ENCODE data around the gene CNTN1.
"Not testable (repeated sequence)": the region's sequence is repeated elsewhere in the genome, so short reads cannot be mapped to it uniquely, and the experiment has no call there.

The CNTN1 gene

DNA sequence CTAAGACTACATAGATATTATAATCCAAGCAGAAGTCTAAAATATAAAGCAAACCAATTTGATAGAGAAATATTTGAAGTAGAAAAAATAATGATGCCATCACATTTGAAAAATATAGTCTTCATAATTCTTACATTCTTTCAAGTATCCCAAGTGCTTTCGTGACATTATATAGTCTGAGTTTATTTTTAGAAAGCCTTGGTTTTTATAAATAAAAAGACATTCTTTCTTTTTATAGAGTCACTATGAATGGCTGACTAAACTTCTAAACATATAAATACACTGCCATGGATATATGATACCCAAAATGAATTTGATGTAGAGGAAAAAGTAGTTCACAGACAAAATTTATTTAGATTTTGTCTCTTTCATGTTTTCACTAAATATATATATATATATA, 360.8 kb downstream of the CNTN1 start:
- DNase-seq = no peak

DNA sequence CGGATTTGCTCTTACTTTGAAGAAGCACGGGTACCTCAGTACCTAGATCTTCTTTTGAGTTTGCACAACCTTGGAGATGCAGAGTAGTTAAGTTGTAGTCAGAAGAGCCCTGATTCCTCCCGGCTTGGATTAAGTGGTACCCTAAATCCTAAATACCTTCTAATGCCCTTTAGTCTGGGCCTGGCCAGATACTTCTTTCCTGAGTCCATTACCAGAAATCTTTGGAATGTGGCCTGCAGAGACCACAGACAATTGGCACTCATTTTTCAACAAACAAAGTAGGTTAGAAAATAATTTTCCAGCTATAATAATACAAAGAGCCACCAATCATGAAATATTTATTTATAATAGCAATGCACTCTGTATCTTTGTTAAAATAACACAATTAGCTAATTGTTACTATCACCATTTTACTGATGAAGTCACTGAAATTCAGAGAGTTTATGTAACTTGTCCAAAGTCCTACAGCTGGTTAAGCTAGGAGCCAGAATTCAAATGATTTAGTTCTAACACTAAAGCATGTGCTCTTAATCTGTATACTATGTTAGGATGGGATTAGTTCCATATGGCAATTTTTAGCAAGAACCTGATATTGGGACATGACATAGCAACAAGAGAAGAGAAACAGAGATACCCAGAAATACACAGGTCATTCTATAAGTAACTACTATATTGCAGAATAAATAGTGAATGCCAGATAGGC, 363.8 kb downstream of the CNTN1 start:
- no peak for DNase-seq

DNA sequence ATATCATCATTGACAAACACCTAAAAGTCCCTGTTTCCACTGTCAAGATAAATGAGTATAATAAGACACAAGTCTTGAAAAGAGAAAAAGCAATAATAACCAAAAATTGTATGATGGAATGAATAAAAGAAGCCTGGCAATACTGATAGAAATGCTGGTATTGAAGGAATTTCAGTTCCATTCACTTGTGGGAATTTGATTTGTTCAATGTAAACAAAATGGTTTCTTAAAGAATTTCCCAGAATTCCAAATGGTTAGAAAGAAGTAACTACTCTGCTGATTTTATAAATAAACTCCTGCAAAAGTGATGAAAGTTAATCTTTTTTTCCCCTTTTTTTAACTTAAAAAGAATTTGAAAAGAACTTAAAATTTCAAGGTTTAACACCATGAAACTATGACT, 366.0 kb downstream of the CNTN1 start:
- DNase-seq = no peak

DNA sequence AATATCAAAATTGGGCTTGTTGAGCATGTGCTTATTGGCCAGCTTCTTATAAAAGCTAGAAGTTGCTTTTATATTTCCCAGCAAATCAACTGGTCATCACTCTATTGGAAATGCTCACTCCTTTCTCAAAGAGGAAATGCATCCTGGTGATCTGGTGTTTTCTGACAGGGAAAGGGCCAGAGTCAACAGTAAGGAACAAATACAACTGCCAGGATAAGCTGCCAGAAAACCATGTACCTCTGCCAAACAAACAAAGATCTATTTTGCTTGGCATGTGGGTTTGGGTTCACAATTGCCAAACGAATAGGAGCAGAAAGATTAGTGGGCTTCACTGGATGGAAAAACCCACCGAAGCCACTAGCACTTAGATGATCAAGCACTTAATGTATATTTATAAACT, 369.0 kb downstream of the CNTN1 start:
- no peak for DNase-seq

DNA sequence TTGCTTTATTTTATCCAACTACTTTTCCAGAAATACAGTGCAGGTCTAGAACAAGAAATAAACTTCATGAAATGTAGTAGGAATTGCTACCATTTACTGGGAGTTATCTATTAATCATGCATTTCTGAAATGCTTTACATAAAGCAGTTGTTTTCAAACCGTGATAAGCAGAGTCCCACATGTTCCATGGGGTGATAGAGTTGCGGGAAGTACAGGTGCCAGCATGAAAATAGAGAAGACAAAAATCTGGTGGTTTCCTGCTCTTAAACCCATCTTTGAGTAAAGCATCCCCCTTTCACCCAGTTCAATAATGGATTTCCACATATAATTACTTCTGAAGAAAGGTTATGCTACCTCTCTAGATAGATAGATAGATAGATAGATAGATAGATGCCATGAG, 372.2 kb downstream of the CNTN1 start:
- DNase-seq = no peak

DNA sequence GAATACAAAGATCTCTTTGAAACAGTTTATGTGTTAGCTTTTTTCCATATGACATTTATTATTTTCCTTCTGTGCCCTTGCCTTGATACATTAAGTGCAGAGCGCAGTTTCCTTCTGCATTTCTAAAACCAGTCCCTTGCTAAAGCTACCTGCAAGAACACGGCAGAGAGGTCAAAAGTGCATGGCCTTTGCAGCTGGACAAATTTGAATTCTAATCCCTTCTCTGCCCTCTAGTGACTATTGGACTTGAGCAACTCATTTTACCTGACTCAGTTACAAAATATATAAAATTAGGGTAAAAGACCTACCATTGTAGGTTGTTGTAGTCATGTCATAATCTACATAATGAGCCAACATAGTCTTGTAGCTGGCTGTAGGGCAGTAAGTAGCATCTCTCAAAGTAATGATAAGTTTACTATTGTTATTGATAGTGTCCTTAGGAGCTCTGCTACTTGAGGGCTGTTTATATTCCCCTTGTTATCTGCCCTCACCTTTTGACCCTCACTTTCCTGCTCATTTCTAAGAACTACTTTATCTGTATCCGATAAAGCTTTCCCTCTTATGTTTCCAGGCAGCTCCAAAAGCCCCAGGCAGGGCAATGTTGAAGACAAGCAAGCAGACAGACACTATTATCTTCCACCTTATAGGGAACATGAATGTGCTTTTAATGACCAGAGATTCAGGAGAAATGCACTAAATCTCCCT, 375.9 kb downstream of the CNTN1 start:
- no peak for DNase-seq

DNA sequence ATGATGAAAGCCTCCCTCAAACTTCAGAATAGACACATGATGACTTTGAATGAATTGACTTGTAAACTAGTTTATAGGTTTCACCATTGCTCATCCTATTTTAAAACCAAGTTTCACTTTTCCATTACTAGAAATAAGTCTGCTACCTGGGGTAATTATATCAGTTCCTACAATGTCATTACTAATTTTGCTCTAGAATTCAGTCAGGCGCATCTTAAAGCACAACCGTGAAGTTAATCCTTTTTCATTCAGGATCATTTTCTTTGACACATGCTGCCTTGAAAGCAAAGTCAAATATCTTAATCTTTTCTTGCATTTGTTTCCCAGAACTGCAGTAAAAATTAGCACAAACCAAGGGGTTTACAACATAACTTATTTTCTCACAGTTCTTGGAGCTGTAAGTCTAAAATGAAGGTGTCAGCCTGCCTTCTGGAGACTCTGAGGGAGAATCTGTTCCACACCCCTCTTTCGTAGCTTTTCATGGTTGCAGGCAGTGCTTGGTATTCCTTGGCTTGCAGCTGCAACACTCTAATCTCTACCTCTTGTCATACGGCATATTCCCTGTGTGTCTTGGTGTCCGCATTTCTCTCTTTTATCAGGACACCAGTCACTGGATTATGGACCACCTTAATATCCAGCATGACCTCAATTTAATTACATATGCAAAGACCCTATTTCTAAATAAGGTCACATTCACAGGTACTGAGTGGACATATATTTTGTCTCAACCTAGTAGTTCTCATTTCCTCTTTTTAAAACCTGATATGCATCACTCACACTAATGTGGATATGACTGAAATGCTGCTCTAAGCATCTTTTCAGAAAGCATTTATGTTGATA, 381.6 kb downstream of the CNTN1 start:
- DNase-seq = no peak

DNA sequence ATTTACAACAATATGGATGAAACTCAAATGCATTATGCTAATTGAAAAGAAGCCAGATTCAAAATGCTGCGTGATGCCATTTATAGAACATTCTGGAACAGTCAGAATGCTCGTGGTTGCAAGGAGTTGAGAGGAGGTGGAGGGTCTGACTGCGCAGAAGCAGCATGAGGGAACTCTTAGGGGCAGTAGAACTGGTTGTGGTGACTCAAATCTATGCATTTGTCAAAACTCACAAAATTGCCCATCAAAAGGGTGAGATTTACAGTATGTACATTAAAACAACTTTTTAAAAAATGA, 382.2 kb downstream of the CNTN1 start:
- DNase-seq = no peak

DNA sequence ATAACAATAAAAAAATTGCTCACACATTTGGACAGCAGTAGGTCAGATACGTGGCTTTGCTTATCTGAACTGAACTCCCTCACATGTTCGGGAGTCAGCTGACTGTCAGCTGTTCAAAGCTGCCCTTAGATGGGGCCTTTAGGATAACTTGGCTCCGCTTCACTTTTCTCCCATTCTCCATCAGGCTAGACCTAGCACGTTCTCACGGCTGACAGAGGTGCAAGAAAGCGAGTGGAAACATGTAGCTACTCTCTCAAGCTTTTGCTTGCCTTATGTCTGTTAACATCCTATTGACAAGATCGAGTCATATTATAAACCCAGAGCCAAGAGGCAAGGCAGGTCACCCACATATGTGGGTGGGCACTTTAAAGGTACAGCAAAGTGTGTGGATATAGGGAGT, 383.9 kb downstream of the CNTN1 start:
- no peak for DNase-seq

DNA sequence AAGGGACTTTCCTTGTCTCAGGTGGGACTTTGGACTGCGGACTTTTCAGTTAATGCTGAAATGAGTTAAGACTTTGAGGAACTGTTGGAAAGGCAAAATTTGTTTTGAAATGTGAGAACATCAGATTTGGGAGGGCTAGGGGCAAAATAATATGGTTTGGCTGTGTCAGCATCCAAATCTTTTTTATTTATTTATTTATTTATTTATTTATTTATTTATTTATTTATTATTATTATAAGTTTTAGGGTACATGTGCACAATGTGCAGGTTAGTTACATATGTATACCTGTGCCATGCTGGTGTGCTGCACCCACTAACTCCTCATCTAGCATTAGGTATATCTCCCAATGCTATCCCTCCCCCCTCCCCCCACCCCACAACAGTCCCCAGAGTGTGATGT, 389.0 kb downstream of the CNTN1 start:
- not testable (repeated sequence) for DNase-seq

DNA sequence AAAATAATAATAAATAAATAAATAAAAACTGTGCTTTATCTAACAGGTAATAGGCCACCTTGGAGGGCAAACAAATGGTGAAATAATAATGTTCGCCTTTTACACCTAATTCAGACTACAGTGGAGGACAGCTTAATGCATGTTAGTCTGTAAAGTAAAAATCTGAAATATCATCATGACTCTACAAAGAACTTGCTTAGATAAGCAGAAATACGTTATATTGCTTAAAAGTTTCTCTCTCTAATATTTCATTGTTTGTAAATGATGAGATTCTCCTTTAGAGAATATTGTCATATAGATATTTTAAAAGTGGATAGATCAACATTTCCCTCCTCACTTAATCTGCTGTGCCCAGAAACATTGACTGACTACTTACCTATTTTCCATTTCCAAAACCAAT, 397.2 kb downstream of the CNTN1 start:
- DNase-seq = no peak

DNA sequence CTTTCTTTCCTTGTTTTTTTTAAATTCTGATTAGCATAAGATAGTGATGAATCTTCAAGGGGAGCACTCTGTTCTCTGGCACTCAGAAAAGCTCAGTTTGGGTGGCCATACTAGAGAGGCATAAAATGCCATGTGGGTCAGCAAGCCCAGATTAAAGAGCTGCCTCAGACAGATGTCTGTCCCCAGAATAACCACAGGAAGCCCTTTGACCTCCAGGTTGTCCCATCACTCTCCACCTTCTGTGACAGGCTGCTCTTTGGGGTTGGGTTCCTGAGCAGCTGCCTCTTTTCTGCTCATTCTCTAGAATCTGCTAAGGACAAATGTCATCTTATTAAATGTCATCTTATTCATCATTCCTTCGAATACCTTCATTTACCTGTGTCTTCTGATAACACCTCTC, 399.9 kb downstream of the CNTN1 start:
- no peak for DNase-seq

DNA sequence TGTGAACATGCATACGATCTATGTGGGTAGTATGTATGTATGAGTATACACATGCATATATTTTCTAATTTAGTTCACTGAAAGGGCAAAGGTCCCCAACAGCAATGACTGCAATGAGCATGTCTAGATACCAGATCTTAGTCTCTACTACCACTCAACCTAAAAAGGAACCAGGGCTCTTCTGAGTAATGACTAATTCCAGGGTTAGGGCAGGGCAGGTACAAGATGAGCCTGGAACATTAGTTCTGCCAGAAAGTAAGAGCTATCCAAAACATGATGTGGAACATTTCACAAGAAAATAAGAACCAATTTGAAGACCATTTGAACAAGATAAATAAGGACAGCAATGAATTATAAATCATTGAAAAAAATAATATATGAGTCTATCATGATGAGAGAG, 404.6 kb downstream of the CNTN1 start:
- DNase-seq = no peak

DNA sequence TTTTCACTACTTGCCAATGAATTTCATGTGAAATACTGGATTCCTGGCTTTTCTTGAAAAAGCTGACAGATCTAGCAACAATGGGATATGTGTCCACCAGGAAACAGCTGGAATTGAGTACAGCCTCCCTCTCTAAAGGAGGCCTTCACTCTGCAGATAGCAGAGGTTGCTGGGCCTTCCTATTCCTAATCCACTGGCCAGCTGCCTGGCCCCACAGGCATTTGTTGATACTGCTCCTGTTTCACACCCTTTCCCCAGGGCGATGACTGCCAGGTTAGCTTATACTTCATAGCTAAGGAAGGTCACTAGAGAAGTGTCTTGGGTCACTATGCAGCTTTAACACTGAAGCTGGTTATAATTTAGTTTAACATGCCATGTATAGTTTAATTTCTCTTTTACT, 408.3 kb downstream of the CNTN1 start:
- no peak for DNase-seq

DNA sequence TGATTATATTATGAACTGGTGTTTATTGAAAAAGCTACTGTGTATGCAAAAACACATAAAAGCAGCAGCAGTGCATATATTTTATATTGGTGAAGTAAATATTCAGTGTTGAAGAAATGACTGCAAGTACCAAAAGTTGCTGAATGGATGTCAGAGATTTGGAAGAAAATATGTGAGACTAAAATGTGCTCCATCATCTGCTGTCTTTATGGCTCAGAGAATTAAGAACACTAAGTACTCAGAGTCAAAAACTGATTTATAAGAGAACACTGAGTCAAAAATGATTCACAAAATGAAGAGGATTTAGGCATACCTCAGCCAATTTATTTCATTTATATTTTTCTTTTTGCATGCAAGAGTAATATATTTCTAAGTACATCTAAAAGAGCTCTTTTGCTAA, 409.6 kb downstream of the CNTN1 start:
- no peak for DNase-seq

DNA sequence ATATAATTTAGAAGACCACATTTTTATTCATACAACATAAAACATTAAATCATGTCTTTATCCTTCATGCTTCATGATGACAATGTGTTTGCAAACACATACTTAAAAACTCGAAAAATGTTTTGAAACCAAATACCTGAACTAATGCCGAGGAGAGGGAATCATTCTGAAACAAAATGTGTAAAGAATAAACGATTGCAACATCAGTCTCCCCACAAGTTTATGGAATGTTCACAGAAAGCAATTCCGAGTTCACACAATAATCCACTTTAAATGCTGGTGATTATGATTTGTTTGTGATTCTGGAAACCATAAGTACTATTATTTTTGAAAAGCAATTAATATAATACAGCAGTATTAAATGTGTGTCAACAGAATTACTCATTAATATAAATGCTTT, 411.4 kb downstream of the CNTN1 start:
- DNase-seq = no peak

DNA sequence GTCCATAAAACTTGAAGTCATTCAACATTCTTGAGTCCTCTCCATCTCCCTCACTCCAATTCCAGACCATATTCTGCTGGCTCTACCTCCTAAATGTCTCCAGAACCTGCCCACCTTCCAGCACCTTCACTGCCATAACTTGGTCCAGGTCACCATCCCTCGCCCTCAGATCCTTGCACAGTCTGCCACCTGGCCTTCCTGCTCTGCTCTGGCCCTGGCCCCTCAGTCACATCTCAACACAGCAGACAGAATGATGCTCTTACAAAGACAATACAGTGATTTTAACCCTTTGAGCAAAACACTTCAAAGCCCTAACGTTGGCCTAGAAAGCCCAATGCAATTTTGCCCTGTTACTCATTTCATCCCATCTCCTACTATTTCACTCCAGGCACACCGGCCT, 414.1 kb downstream of the CNTN1 start:
- DNase-seq = no peak

DNA sequence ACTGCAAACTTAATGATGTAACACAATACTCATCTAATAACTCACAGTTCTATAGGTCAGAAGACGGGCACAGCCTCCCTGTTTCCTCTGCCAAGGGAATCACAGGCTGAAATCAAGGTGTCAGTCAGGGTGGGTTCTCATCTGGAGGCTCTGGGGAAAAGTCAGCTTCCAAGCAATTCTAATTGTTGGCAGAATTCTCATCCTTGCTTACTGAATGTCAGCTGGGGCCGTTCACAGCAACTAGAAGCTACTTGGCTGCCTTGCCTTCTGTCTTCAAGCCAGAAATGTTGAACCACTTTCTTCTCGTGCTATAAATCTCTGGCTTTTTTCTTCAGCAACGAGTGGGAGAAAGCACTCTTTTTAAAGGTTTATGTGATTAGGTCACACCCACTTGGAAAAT, 415.8 kb downstream of the CNTN1 start:
- DNase-seq = no peak

DNA sequence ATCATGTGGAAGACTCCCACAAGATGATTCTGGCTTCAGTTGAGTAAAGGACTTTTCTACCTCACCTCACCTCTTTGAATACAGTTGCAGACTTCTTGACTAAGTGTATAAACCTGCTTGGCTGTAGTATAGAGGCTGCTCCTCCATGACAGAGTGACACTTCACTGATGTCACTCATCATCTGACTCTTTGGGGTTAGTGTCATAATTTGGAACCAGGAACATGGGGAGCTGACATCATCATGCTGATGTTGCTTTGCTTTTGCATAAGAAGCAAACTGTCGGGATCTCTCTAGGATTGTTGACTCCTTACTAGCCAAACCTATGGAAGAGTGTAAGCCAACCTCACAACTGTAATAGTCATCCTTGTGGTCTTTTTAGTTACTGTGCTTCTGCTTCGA, 420.7 kb downstream of the CNTN1 start:
- DNase-seq = no peak

DNA sequence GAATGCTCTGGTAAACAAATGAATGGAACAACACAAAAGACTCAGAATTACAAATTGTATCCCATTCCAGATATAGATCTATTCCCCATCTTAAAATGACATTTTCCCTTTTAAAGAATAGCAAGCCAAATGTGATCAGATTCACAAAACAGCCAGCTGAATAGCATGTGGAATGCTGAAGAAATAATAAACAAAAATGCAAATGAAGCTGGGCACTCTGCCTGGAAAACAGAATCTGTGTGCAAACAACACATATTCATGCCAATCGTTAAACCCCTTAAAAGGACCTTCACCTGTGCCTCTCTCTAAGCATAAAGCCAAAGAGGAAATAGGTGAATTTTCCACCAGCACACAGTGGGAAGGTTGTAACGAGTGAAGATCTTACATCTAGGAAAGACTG, 428.0 kb downstream of the CNTN1 start:
- no peak for DNase-seq

DNA sequence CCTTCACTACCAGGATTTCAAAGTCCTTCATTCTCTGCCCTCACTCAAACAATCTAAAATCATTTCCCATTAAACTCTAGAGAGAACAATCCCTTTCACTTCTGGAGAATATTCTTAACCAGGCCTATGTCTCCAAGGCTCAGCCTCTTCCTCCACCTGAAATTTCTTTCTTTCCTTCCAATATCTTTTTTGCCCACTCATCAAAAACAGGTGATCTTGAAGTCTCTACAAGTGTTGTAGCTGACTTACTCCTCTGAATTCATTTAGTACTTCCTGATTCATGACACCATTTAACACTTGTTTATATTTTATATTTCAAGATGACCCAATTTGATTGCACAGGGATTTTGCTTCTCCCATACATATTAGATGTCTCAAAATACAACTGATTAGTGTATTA, 429.1 kb downstream of the CNTN1 start:
- DNase-seq = no peak

Data from activated T-cell treated with anti-CD3 and anti-CD28 coated beads for 4 hours (primary cell).